Endothelial cell of umbilical vein (primary cell): ENCODE results near the gene XIRP1.

Experiments
- CTCF ChIP-seq, 2 donors: IDR thresholded peaks; 1 replicate in 1 of 2; 2 replicates in 1 of 2; pipeline ENCODE4 v1.5.1; 2011; ENCODE audit warnings: low read length in 2 of 2, mild to moderate bottlenecking in 2 of 2, moderate library complexity in 2 of 2, control low read depth in 1 of 2, inconsistent platforms in 1 of 2, low read depth in 1 of 2; ENCODE audit not compliant: insufficient read depth in 1 of 2; ENCODE audit errors: extremely low read depth in 1 of 2
- EZH2 ChIP-seq: IDR thresholded peaks from 2 replicates; pipeline ENCODE4 v1.6.1; 2012; ENCODE audit warnings: borderline replicate concordance, low read depth, mild to moderate bottlenecking, moderate library complexity, low read length, inconsistent platforms; ENCODE audit not compliant: severe bottlenecking
- JUN ChIP-seq: IDR thresholded peaks from 2 replicates; pipeline ENCODE4 v1.6.1; 2011; ENCODE audit warnings: borderline replicate concordance, low read depth; ENCODE audit not compliant: insufficient read length, insufficient read depth
- MYC ChIP-seq: IDR thresholded peaks from one replicate; pipeline ENCODE4 v1.6.1; 2011; ENCODE audit warnings: mild to moderate bottlenecking, low read depth, low read length
- POLR2A ChIP-seq: IDR thresholded peaks from 2 replicates; pipeline ENCODE4 v1.6.1; 2012; ENCODE audit warnings: low read depth, mild to moderate bottlenecking, control low read depth, low read length
- POLR2AphosphoS5 ChIP-seq: IDR thresholded peaks from 2 replicates; pipeline ENCODE4 v1.6.1; 2012; ENCODE audit warnings: low read depth, mild to moderate bottlenecking, control low read depth, low read length, moderate library complexity; ENCODE audit not compliant: insufficient read depth

DNA sequence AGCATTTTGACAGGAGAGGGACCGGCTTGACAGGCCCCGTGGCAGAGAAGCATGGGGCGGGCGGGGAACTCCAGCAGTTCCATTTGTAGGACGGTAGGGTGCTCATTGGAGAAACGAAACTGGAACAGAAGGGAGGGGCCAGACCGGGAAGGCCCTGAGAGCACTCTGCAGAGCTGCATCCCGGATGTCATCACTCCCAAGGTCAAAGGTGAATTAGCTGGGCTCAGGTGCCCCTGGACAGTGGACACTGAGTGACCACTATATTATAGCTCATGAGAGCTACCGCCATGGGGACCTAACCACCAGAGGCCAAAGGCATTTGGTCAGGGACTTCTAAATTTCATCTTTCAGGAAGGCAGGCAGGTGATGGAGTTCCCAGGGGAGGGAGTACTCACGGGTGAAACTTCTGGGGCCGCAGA lies 46.3 kb downstream of the XIRP1 start:
- TF ChIP-seq POLR2A (no peak), CTCF (IDR thresholded peaks at IDR 0.05; ENCODE audit: extremely low read depth in 1 of 2, insufficient read depth in 1 of 2, low read depth in 1 of 2, low read length in 2 of 2) (no peak), JUN (no peak), EZH2 (no peak), POLR2AphosphoS5 (no peak), MYC (no peak)
